IMR-90 (cell line): ENCODE measurements around the gene CD68.

ENCODE experiments used
- CEBPB ChIP-seq: IDR thresholded peaks from 2 replicates; pipeline ENCODE4 v1.6.1; 2012; ENCODE audit warnings: low read depth, low read length, improper control_type of control experiment
- CHD1 ChIP-seq: IDR thresholded peaks from 2 replicates; pipeline ENCODE4 v1.6.1; 2012; ENCODE audit warnings: low read depth, low read length, improper control_type of control experiment
- FOS ChIP-seq: fragments of 150-350 bp; IDR thresholded peaks from 2 replicates; pipeline ENCODE4 v1.6.1; 2016; ENCODE audit warnings: low read depth, low read length
- NFE2L2 ChIP-seq: fragments of 150-350 bp; IDR thresholded peaks from 2 replicates; pipeline ENCODE4 v1.6.1; 2016; ENCODE audit warnings: low read depth, mild to moderate bottlenecking, low read length
- POLR2A ChIP-seq: IDR thresholded peaks from 2 replicates; pipeline ENCODE4 v1.6.1; 2012; ENCODE audit warnings: mild to moderate bottlenecking, low read depth, low read length
- RAD21 ChIP-seq: IDR thresholded peaks from 2 replicates; pipeline ENCODE4 v1.6.1; 2012; ENCODE audit warnings: low read length, improper control_type of control experiment
- RFX5 ChIP-seq: IDR thresholded peaks from 2 replicates; pipeline ENCODE4 v1.8.0; 2012; ENCODE audit warnings: low read depth, mild to moderate bottlenecking, low read length, moderate library complexity
- SMC3 ChIP-seq: fragments of 150-350 bp; IDR thresholded peaks from 2 replicates; pipeline ENCODE4 v1.6.1; 2016; ENCODE audit warnings: low read depth, mild to moderate bottlenecking, antibody characterized with exemption, low read length, moderate library complexity
- TF ChIP-seq, protein P1 (sequence below): conservative IDR thresholded peaks from 2 replicates; pipeline ENCODE4 v1.5.1; 2012; ENCODE audit warnings: mild to moderate bottlenecking, low read depth, low read length, improper control_type of control experiment

DNA sequence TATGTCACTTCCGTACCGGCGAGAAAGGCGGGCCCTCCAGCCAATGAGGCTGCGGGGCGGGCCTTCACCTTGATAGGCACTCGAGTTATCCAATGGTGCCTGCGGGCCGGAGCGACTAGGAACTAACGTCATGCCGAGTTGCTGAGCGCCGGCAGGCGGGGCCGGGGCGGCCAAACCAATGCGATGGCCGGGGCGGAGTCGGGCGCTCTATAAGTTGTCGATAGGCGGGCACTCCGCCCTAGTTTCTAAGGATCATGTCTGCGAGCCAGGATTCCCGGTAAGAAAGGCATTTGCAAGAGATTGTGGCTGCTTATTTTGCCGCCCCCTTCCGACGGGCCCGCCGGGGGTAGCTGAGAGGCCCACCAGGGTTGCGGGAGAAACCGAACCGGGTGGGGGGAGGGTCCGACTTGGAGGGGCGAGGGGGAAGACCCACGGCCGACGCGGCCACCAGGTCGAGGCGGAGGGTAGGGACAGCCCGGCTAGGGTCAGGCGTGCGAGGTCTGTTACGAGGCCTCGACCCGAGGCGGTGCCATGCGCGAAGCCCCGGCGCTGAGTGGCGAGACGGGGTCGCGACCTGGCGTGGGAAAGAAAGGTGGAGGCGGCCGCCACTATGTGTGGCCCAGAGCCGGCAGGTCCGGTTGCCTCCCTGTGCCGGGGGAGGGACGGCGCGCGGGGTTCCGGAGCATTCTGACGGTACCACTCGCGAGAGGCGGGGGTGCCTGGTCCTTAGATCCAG is 6.7 kb upstream of the CD68 start:
- TF ChIP-seq, protein P1, sequence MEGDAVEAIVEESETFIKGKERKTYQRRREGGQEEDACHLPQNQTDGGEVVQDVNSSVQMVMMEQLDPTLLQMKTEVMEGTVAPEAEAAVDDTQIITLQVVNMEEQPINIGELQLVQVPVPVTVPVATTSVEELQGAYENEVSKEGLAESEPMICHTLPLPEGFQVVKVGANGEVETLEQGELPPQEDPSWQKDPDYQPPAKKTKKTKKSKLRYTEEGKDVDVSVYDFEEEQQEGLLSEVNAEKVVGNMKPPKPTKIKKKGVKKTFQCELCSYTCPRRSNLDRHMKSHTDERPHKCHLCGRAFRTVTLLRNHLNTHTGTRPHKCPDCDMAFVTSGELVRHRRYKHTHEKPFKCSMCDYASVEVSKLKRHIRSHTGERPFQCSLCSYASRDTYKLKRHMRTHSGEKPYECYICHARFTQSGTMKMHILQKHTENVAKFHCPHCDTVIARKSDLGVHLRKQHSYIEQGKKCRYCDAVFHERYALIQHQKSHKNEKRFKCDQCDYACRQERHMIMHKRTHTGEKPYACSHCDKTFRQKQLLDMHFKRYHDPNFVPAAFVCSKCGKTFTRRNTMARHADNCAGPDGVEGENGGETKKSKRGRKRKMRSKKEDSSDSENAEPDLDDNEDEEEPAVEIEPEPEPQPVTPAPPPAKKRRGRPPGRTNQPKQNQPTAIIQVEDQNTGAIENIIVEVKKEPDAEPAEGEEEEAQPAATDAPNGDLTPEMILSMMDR: no peak
- TF ChIP-seq RFX5: no peak
- TF ChIP-seq CEBPB: no peak
- TF ChIP-seq POLR2A: peak; percentile 100
- peak; percentile 86 for TF ChIP-seq FOS
- peak; percentile 65; the same call in 1 of the 2 replicates for TF ChIP-seq CHD1
- no peak for TF ChIP-seq RAD21
- TF ChIP-seq NFE2L2: no peak
- TF ChIP-seq SMC3: no peak
